Endothelial cell of umbilical vein (primary cell): ENCODE measurements around the gene XRCC2. TPM values are rescaled to one million over a fixed set of nuclear protein-coding genes. Genes with fewer than 3 reads are reported as not detected.

Experiments
- BruUV-seq: library from RNA; stranded (reverse); fragments of 400-500 nt; replicated peaks from 2 replicates; lab custom pipeline; 2021; lab: Mats Ljungman, UMichigan
- CTCF ChIA-PET: fragments of 300-600, 350-600 bp; sonication (Branson Sonifier 250); formaldehyde crosslinking; loops from one replicate; lab custom pipeline; 2021; ENCODE audit warnings: antibody characterized with exemption, inconsistent platforms; lab: Charles Lee
- POLR2A ChIA-PET: fragments of 300-600, 350-600 bp; sonication (Branson Sonifier 250); formaldehyde crosslinking; loops from one replicate; lab custom pipeline; 2021; ENCODE audit warnings: antibody characterized with exemption, inconsistent platforms; lab: Charles Lee
- DNase-seq: peaks from one replicate; pipeline ENCODE4 v3.0.0-alpha.2; 2011; ENCODE audit warnings: low read depth, low spot score
- FAIRE-seq: peaks from 2 replicates; lab custom pipeline; 2011; peaks lifted over from hg19 to GRCh38; lab: Jason Lieb, UNC
- H2AFZ ChIP-seq: 2 replicates; pipeline ENCODE4 v1.6.0; 2012; ENCODE audit warnings: low read depth, low read length, control low read depth, inconsistent platforms
- H3K27ac ChIP-seq: 2 replicates; pipeline ENCODE4 v1.5.1; 2011; ENCODE audit warnings: low read depth, mild to moderate bottlenecking, control low read depth, low read length, moderate library complexity; ENCODE audit not compliant: insufficient read depth
- H3K27me3 ChIP-seq, 2 experiments: 2 replicates each; pipeline versions ENCODE4 v1.6.0 to v1.6.1; 2011; ENCODE audit warnings: low read length in 2 of 2, mixed read lengths in 1 of 2; ENCODE audit not compliant: control insufficient read depth in 2 of 2, insufficient read depth in 2 of 2
- H3K36me3 ChIP-seq, 2 experiments: 2 replicates in 1 of 2; 3 replicates in 1 of 2; pipeline ENCODE4 v1.5.1; 2011; ENCODE audit warnings: low read length in 2 of 2, mild to moderate bottlenecking in 1 of 2, moderate library complexity in 1 of 2; ENCODE audit not compliant: control insufficient read depth in 2 of 2, insufficient read depth in 2 of 2; ENCODE audit errors: extremely low read depth in 1 of 2
- H3K4me1 ChIP-seq: 3 replicates; pipeline ENCODE4 v1.5.1; 2011; ENCODE audit warnings: mild to moderate bottlenecking, low read length; ENCODE audit not compliant: control insufficient read depth, insufficient read depth; ENCODE audit errors: extremely low read depth
- H3K4me2 ChIP-seq: 2 replicates; pipeline ENCODE4 v1.6.1; 2011; ENCODE audit warnings: low read length, control low read depth, mixed read lengths; ENCODE audit not compliant: insufficient read depth
- H3K4me3 ChIP-seq, 3 experiments: fragments of 200-600 bp in 1 of 3; sonication (generic), shearing (Covaris generic) in 1 of 3; replicated peaks in 1 of 3; 2 replicates each; pipeline ENCODE4 v1.5.1; 2011 to 2016; ENCODE audit warnings: control low read depth in 3 of 3, low read length in 3 of 3, mild to moderate bottlenecking in 2 of 3, inconsistent platforms in 1 of 3, low read depth in 1 of 3, moderate library complexity in 1 of 3; ENCODE audit not compliant: insufficient read depth in 1 of 3
- H3K79me2 ChIP-seq: 2 replicates; pipeline ENCODE4 v1.6.0; 2012; ENCODE audit warnings: low read length, inconsistent platforms; ENCODE audit not compliant: control insufficient read depth, insufficient read depth
- H3K9ac ChIP-seq: replicated peaks from 2 replicates; pipeline ENCODE3; 2011; ENCODE audit warnings: low read length, control low read depth; ENCODE audit not compliant: insufficient read depth; ENCODE audit errors: extremely low read depth
- H3K9me1 ChIP-seq: replicated peaks from 3 replicates; pipeline ENCODE4 v1.6.0; 2011; ENCODE audit warnings: mild to moderate bottlenecking, low read length; ENCODE audit not compliant: control insufficient read depth, insufficient read depth; ENCODE audit errors: extremely low read depth
- H3K9me3 ChIP-seq: replicated peaks from 2 replicates; pipeline ENCODE4 v1.5.1; 2012; ENCODE audit warnings: low read length, inconsistent platforms; ENCODE audit not compliant: control insufficient read depth, insufficient read depth
- H4K20me1 ChIP-seq: replicated peaks from 2 replicates; pipeline ENCODE3; 2011; ENCODE audit warnings: mild to moderate bottlenecking, low read length; ENCODE audit not compliant: control insufficient read depth, insufficient read depth; ENCODE audit errors: extremely low read depth
- EZH2 ChIP-seq: IDR thresholded peaks from 2 replicates; pipeline ENCODE4 v1.6.1; 2012; ENCODE audit warnings: borderline replicate concordance, low read depth, mild to moderate bottlenecking, moderate library complexity, low read length, inconsistent platforms; ENCODE audit not compliant: severe bottlenecking
- FOS ChIP-seq: IDR thresholded peaks from 2 replicates; pipeline ENCODE4 v1.6.1; 2011; ENCODE audit warnings: mild to moderate bottlenecking, low read length, moderate library complexity, borderline replicate concordance; ENCODE audit not compliant: insufficient read depth
- GATA2 ChIP-seq: IDR thresholded peaks from 2 replicates; pipeline ENCODE4 v1.7.0; 2011; ENCODE audit warnings: low read depth, mild to moderate bottlenecking, moderate library complexity, mixed read lengths, low read length; ENCODE audit not compliant: insufficient read length, insufficient read depth
- JUN ChIP-seq: IDR thresholded peaks from 2 replicates; pipeline ENCODE4 v1.6.1; 2011; ENCODE audit warnings: borderline replicate concordance, low read depth; ENCODE audit not compliant: insufficient read length, insufficient read depth
- MYC ChIP-seq: IDR thresholded peaks from one replicate; pipeline ENCODE4 v1.6.1; 2011; ENCODE audit warnings: mild to moderate bottlenecking, low read depth, low read length
- POLR2A ChIP-seq: IDR thresholded peaks from 2 replicates; pipeline ENCODE4 v1.6.1; 2012; ENCODE audit warnings: low read depth, mild to moderate bottlenecking, control low read depth, low read length
- POLR2AphosphoS5 ChIP-seq: IDR thresholded peaks from 2 replicates; pipeline ENCODE4 v1.6.1; 2012; ENCODE audit warnings: low read depth, mild to moderate bottlenecking, control low read depth, low read length, moderate library complexity; ENCODE audit not compliant: insufficient read depth
- dilution Hi-C: fragments of 300-500 bp; cut with MboI; formaldehyde crosslinking; loops from one replicate; pipeline ENCODE4 v1.15.0; 2019; ENCODE audit warnings: low sequenced_read_pairs; ENCODE audit not compliant: extremely low pct_ligation_motif_present
- intact Hi-C: fragments of 100-400 bp; cut with micrococcal nuclease; formaldehyde crosslinking; loops from one replicate; pipeline ENCODE4 v1.10.0; 2022
- polyA plus RNA-seq, 4 experiments: library from polyadenylated mRNA; depleted of rRNA in 3 of 4; stranded (reverse) in 3 of 4; unstranded in 1 of 4; fragments of >200 nt; gene quantifications; 2 replicates each; pipeline versions ENCODE4 v1.2.1 to v1.2.3, GENCODE V29; 2011 to 2012; ENCODE audit warnings: missing spikeins in 1 of 4
- total RNA-seq: library from RNA; stranded (reverse); gene quantifications from 2 replicates; pipeline ENCODE4 v1.2.3, GENCODE V29; 2021
- TF ChIP-seq, protein P1 (sequence below), 2 donors: IDR thresholded peaks; 1 replicate in 1 of 2; 2 replicates in 1 of 2; pipeline ENCODE4 v1.5.1; 2011; ENCODE audit warnings: low read length in 2 of 2, mild to moderate bottlenecking in 2 of 2, moderate library complexity in 2 of 2, control low read depth in 1 of 2, inconsistent platforms in 1 of 2, low read depth in 1 of 2; ENCODE audit not compliant: insufficient read depth in 1 of 2; ENCODE audit errors: extremely low read depth in 1 of 2
- TF ChIP-seq, protein P2 (sequence below): IDR thresholded peaks from 2 replicates; pipeline ENCODE4 v1.6.1; 2011; ENCODE audit not compliant: insufficient read depth, insufficient read length

XRCC2 gene
- total and polyA plus RNA-seq, 2 donors (not counting 3 experiments of a cell fraction or from before 2014, with no cell fraction given) = 2.4 to 8.8 TPM

- H3K4me1 ChIP-seq = peaks cover 6% of the 10 kb centered on the region
- no peak overlapping the region for H3K4me2 ChIP-seq
- no peak overlapping the region for H3K4me3 ChIP-seq
- H3K9me1 ChIP-seq = no peaks in the 10 kb centered on the region
- CTCF ChIA-PET = no interaction called here
- H4K20me1 ChIP-seq = no peaks in the 10 kb centered on the region
- H3K27me3 ChIP-seq = no peaks in the 10 kb centered on the region
- no peak overlapping the region for H3K9ac ChIP-seq
- DNase-seq (no peak), FAIRE-seq (no peak)
- TF ChIP-seq POLR2A (no peak), GATA2 (no peak), MYC (no peak), EZH2 (no peak)
- H3K27ac ChIP-seq = no peak overlapping the region
- no peak overlapping the region for H2AFZ ChIP-seq
- dilution Hi-C loops = no loop called here
- POLR2A ChIA-PET = no interaction called here
- intact Hi-C loops = no loop called here
- H3K79me2 ChIP-seq = peaks cover 40% of the 10 kb centered on the region
- H3K36me3 ChIP-seq = no peaks in the 10 kb centered on the region
- BruUV-seq = no TSS peak
- no peaks in the 10 kb centered on the region for H3K9me3 ChIP-seq
Measured at GRCh38 chr7:152669758-152670157, 6.2 kb downstream of the XRCC2 start.

GRCh38 chr7:152668975-152669374 is 7.0 kb downstream of the XRCC2 start:
- ChIA-PET POLR2A (no interaction called here), CTCF (no interaction called here)
- Histone ChIP-seq H3K27ac (no peak overlapping the region), H2AFZ (no peak overlapping the region), H3K79me2 (peaks cover 37% of the 10 kb centered on the region), H3K9me3 (no peaks in the 10 kb centered on the region), H3K4me2 (no peak overlapping the region), H4K20me1 (no peaks in the 10 kb centered on the region), H3K9ac (no peak overlapping the region), H3K27me3 (no peaks in the 10 kb centered on the region), H3K4me3 (no peak overlapping the region), H3K36me3 (no peaks in the 10 kb centered on the region), H3K9me1 (no peaks in the 10 kb centered on the region), H3K4me1 (peaks cover 13% of the 10 kb centered on the region)
- dilution Hi-C loops (no loop called here), intact Hi-C loops (no loop called here)
- TF ChIP-seq GATA2 (no peak), JUN (no peak), MYC (no peak), POLR2AphosphoS5 (no peak), EZH2 (no peak), FOS (no peak)
- TF ChIP-seq, protein P1, sequence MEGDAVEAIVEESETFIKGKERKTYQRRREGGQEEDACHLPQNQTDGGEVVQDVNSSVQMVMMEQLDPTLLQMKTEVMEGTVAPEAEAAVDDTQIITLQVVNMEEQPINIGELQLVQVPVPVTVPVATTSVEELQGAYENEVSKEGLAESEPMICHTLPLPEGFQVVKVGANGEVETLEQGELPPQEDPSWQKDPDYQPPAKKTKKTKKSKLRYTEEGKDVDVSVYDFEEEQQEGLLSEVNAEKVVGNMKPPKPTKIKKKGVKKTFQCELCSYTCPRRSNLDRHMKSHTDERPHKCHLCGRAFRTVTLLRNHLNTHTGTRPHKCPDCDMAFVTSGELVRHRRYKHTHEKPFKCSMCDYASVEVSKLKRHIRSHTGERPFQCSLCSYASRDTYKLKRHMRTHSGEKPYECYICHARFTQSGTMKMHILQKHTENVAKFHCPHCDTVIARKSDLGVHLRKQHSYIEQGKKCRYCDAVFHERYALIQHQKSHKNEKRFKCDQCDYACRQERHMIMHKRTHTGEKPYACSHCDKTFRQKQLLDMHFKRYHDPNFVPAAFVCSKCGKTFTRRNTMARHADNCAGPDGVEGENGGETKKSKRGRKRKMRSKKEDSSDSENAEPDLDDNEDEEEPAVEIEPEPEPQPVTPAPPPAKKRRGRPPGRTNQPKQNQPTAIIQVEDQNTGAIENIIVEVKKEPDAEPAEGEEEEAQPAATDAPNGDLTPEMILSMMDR (IDR thresholded peaks at IDR 0.05; ENCODE audit: extremely low read depth in 1 of 2, insufficient read depth in 1 of 2, low read depth in 1 of 2, low read length in 2 of 2) = no peak
- TF ChIP-seq, protein P2, sequence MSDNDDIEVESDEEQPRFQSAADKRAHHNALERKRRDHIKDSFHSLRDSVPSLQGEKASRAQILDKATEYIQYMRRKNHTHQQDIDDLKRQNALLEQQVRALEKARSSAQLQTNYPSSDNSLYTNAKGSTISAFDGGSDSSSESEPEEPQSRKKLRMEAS = no peak
- no peak for DNase-seq
- FAIRE-seq = no peak
- BruUV-seq = no TSS peak
